Parietal lobe (tissue), 2 donors: Measurements from ENCODE around the gene CHMP4A. TPM values are rescaled to one million over a fixed set of nuclear protein-coding genes. Genes with fewer than 3 reads are reported as not detected.

Experiments
- small RNA-seq: library from RNA; depleted of rRNA; stranded (forward); fragments of <200 nt; gene quantifications from one replicate; pipeline ENCODE3, GENCODE V24; 2014; ENCODE audit warnings: low replicate concordance
- total RNA-seq: library from RNA; depleted of rRNA; stranded (reverse); fragments of >200 nt; gene quantifications from one replicate; pipeline ENCODE4 v1.2.3, GENCODE V29; 2014

The CHMP4A gene, protein sequence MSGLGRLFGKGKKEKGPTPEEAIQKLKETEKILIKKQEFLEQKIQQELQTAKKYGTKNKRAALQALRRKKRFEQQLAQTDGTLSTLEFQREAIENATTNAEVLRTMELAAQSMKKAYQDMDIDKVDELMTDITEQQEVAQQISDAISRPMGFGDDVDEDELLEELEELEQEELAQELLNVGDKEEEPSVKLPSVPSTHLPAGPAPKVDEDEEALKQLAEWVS
- total RNA-seq: 35.1 TPM

DNA sequence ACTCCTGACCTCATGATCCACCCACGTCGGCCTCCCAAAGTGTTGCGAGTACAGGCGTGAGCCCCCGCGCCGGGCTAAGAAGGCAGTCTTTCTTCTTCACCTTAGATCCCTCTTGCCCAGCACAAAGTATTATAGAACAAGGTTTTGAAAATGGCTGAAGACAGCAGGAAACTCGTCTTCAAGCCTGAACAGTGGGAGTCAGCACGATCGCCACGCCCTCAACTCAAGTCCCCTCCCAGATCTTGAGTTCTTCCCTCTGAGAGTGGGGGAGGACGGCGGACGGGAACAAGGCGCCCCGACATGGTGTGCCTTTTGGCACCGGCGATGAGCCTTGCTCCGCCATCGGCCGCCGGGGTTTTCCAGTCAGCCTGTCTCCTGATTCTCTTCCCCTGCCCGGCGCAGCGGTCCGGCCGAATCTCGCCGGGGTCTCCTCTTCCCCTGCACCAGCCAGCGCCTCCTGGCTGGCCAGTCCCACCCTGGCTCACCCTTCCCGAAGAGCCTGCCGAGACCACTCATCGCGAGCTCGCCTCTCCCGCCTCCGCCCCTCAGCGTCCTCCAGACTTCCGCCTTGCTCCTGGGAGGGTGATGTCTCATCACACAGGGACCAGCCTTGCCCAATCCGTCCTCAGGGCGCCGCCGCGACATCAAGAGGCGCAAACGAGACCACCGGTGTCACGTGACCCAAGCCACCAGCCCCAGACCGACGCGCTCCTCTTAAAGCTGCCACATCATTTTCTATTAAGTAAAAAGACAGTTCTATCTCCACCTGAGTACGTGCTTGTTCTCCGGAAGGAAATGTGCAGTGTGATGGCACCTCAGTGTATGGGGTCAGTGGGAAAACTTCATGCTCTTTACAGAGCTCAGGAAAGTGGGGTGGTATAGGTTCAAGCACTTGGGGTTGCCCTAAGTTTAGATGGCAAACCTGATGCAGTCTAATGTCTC, at the start of gene CHMP4A:
TSS of gene CHMP4A (minus strand) at position 565 of the 942 bp plus-strand sequence. CDS start at position 516, 49 bp downstream.

DNA sequence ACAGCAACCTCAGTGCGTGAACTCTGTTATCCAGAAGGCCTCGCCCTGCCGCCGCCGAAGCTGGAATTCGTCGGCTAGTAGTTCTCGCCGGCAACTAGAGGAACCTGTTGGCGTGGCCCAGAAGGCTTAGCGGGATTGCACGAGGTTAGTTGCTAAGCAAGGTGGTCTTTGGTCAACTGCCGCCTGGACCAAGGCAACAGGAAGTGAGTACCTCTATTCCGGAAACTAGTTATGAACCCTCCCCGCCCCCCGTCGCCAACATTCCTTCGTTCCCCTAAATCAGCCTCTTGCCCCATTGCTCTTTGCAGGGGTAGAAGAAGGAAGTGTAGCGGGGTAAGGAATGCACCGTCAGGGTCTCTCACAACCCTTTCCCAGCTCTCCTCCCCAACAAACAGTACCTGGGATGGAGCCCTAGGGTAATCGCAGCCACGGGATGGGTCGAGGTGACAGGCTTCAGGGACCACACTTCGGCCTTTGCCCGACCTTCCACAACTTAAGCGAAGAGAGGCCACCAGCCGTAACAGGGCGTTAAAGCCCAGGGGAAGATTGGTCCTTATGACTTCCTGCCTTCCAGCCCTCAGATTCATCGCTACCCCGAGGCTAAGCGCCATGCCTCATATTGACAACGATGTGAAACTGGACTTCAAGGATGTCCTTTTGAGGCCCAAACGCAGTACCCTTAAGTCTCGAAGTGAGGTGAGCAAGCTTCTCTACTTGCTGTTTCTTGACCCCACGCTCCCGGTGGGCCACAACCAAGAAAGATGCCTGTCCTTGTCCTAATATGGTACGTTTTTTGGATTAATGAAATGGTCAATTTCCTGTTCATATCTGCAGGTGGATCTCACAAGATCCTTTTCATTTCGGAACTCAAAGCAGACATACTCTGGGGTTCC, 19.6 kb upstream of the CHMP4A start, which contains the start of gene GMPR2:
TSS of gene GMPR2 (plus strand) at position 285 of the 893 bp plus-strand sequence. CDS start at position 610, 325 bp downstream.

DNA sequence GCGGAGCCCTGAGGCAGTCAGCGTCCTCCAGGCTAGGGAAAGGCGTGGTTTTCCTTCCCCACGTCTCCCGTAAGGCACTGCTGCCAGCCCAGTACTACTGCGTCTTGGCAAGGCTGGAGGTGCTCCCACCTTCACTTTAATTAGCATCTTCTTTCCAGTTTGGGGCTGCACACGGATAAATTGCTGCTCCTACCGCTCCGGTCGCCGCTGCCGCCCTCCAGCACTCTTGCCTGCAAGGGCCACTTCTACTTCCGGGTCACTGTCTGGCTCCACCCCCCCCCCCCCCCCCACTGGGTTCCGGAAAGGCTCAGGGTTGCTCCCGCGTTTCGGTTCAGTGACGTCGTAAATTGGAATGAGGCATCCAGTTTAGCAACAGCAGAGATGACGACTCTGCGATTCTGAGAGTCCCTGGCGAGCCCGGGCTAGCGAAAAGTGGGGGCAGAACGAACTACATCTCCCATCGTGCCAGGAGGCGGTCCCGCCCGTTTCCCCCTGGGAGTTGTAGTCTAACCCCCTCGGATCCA, 18.9 kb upstream of the CHMP4A start, which contains the start of gene NEDD8:
TSS of gene NEDD8 (minus strand) at position 247 of the 524 bp plus-strand sequence. CDS start at position 147, 100 bp downstream.

DNA sequence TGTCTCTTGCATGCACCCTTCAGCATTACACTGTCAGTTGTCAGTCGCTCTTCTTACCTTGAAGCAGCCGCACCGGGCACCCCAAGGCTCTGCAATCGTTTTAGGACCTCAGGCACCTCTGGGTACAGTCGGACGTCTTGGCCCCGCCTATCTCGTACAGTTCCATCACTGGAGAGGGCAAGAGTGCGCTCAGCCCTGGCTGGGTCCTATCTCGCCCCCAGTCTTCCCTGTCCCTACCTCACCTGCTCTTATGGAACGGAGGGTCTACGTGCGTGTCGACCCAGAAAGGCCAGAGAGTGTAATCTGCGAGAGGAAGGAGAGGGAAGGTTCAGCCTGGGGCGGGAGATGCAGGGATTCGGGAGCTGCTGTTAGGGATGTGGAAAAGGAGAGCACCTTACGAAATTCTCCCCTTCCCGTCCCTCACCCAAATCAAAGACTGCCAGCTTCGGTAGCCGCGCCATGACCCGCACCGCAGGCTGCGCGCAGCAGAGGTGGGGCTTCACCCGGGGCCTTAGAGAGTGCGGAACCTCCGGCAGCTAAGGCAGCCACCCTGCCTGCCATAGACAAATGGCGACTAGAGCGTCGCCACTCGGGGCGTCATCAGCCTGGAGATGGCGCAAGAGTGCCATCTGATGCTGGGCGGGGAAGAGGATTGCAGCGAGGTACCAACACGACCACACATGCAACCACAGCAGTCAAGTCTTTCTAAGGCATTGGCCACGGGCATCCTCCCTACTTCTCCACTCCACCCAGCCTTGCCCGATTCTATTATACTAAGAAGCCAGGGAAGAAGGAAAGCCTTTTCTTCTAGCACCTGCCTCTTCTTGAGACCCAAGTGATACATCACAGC, 2.4 kb upstream of the CHMP4A start, which contains the start of gene MDP1:
TSS of gene MDP1 (minus strand) at position 572 of the 850 bp plus-strand sequence. CDS start at position 461, 111 bp downstream.

DNA sequence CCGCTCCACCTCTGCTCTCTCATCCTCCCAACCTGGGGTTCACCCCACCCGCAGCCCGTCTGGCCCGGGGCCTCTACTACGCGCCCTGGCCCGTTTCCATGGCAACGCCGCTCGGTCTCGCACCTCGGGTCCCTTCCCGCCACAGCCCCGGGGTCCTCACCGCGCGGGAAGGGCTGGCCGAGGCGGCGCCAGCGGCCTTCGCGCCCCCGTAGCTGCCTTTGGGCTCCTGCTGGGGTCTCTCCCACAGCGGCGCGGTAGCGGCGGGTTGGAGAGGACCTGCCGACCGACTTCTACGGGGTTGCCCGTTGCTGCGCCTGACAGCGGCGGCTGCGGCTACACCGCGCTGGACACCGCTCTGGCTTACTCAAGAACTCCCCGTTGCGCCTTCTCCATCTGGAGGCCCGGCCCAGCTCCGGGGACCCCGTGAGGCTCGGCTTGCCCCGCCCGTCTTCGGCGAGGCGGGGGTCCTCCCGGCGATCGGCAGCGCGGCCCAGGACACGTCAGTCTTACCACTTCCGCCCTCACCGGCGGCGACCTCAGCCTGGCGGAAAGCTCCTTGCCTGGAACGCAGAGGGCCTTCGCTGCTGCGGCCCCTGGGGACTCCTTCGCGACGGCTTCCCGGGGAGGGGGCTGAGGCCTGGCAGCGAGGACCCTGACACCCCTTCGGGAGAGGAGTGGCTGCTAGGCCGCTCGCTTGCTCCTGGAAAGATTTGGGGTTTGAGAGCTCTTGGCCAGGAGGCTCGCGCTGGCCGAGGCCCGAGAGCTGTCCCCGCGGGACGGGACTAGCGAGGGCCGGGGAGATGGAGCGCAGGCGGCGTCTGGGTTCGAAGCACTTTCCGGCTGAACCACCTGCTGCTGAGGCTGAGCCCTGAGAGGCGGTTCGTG, 17.9 kb downstream of the CHMP4A start, which contains the start of gene TM9SF1:
TSS of gene TM9SF1 (minus strand) at position 256 of the 885 bp plus-strand sequence. CDS start 422 bp downstream, outside the sequence.

DNA sequence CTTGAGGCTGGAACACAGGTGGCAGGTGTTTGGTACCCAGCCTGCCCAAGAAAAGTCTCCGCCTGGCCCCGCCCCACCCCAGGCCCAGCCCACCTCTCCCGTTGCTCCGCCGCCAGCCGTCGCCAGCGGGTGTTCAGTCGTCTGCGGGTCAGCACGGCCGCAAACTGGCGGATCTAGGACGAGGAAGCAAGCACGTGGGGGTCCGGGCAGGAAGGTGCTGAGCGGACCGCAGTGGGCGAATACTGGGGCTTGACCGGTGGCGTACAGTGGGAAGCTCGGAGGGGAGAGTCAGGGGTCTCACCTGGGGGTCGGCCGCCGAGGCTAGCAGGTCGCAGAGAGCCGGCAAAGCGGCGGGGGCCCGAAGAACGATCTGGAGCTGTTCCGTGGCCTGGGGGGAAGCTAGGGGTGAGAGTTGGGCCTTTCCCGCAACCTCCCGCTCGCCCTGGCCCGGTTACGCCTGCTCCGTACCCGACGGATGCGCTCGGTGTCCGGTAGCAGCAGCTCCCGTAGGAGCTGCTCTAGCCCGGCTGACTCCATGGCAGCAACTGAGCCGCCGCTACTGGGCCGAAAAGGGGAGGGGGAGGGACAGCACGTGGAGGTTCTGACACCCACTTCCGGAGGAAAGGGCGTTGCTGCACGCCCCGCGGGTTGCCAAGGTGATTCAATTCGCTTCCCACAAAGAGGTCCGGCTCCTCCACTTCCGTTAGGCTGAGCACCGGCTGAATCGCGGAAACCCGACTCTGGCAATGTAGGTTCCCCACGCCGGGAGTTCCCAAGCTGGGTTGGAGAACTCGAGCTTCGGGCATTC, 24.8 kb downstream of the CHMP4A start, which contains the start of gene IPO4:
TSS of gene IPO4 (minus strand) at position 566 of the 808 bp plus-strand sequence. CDS start at position 537, 29 bp downstream.

DNA sequence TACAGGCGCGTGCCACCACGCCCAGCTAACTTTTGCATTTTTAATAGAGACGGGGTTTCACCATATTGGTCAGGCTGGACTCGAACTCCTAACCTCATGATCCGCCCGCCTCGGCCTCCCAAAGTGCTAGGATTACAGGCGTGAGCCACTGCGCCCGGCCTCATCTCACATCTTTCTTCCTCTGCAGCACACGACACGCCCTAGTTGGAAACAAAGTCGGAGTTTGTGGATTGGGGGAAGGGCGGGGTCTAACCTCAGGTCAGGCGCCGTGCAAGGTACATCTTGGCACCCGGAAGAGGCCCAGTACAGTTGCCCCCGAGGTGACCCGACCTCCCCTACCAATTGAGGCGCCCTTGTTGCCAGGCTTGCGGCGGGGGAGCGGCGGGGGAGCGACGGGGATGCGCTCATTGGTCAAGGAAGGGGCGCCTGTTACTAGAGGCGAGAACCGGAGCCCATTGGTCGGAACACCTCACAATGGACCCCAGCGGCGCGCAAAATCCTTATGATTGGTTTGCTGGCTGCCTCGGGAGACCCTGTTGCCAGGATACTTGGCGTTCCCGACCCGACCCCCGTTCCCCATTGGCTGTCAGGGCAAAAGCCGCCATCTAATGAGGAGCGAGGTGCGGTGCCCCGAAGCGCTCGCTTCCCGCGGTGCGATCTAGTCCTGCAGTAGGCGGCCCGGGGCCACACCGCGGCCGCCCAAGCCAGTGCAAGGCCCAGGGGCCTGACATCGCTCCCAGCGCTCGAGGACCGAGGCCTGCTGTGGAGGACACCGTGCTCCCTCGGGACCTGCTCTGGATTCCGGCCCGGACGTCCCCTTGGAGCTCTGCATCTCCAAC, 41.6 kb downstream of the CHMP4A start, which contains the start of gene REC8:
TSS of gene REC8 (plus strand) at position 659 of the 839 bp plus-strand sequence. CDS start 473 bp downstream, outside the sequence.

DNA sequence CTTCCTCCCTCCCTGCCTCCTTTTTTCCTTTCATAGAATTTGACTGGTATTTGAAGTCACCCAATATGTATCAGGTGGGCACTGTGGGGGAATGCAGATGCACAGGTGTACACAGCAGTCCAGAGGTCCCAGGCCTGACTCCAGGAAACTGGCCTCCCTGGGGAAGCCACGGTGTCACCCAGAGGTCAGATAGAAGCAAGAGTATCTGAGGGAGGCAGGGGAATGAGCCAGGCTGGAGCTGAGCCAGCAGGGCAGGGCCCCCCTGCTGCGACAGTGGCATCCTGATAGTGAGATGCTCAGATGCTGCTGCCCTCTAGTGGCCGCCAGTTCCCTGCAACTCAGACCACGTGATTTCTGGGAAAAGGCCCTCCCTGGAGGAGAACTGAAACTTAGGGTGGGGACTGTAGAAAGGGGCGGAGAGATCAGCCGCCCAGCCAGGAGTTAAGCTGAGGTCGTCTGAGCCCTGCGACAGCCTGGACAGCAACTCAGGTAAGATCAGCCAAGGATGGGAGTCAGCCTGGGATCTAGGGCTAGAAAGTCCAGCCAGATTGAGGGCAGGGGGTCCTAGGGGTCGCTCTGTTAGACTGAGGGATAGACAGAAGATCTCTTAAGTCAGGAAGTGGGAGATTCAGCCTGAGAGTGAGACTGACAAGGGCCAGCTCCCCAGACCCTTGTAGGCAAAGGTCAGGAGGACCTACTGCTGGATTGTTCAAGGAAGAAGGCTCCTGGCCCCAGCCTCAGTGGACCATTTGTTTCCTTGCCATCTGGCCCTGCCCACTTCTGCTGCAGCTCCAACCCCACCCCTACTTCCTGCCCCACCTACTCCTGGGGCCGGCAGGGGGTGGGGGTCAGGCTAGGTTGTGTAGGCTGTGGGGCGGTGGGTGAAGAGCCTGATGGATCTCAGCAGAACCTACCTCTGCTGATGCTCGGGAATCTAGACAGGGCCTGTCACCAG, 52.2 kb downstream of the CHMP4A start, which contains the start of gene IRF9:
TSS of gene IRF9 (plus strand) at position 416 of the 955 bp plus-strand sequence. CDS start 880 bp downstream, outside the sequence.

Small RNA genes lying within 50 kb of the gene (small RNA-seq; reads per million reads assigned to genes)
- gene AL136295.4 (not detected), gene CHMP4A (not detected), gene IPO4 (not detected), gene IRF9 (not detected), gene MDP1 (not detected)

Other genes with a start within 250 kb of the CHMP4A start
- 4.4 TPM for gene DHRS4L2, start 224.6 kb downstream of the CHMP4A start, total RNA-seq
- gene CARMIL3, start 161.5 kb downstream of the CHMP4A start, total RNA-seq: 51.6 TPM
- 27.2 TPM for gene CPNE6, start 141.9 kb downstream of the CHMP4A start, total RNA-seq
- gene PCK2, start 119.2 kb downstream of the CHMP4A start, total RNA-seq: 2.2 TPM
- gene DCAF11, start 98.7 kb downstream of the CHMP4A start, total RNA-seq: 64.2 TPM
- 2.2 TPM for gene NRL, start 98.5 kb downstream of the CHMP4A start, total RNA-seq
- gene FITM1, start 82.8 kb downstream of the CHMP4A start, total RNA-seq: 0.94 TPM
- gene PSME1, start 77.3 kb downstream of the CHMP4A start, total RNA-seq: 23.2 TPM
- gene EMC9, start 71.9 kb downstream of the CHMP4A start, total RNA-seq: 10.0 TPM
- 22.2 TPM for gene PSME2, start 66.9 kb downstream of the CHMP4A start, total RNA-seq
- 38.5 TPM for gene RNF31, start 66.0 kb downstream of the CHMP4A start, total RNA-seq
- gene IRF9, start 52.2 kb downstream of the CHMP4A start, total RNA-seq: 17.5 TPM
- gene REC8, start 41.4 kb downstream of the CHMP4A start, total RNA-seq: 33.8 TPM
- 18.2 TPM for gene IPO4, start 24.7 kb downstream of the CHMP4A start, total RNA-seq
- 20.7 TPM for gene TM9SF1, start 18.0 kb downstream of the CHMP4A start, total RNA-seq
- gene TSSK4, start 7.8 kb downstream of the CHMP4A start, total RNA-seq: not detected
- 25.0 TPM for gene MDP1, start 2.6 kb upstream of the CHMP4A start, total RNA-seq
- 62.3 TPM for gene NEDD8, start 18.9 kb upstream of the CHMP4A start, total RNA-seq
- gene GMPR2, start 19.4 kb upstream of the CHMP4A start, total RNA-seq: 34.7 TPM
- 51.3 TPM for gene TINF2, start 29.1 kb upstream of the CHMP4A start, total RNA-seq
- 4.4 TPM for gene TGM1, start 49.7 kb upstream of the CHMP4A start, total RNA-seq
- 30.7 TPM for gene RABGGTA, start 58.1 kb upstream of the CHMP4A start, total RNA-seq
- gene DHRS1, start 86.3 kb upstream of the CHMP4A start, total RNA-seq: 13.8 TPM
- gene NOP9, start 86.4 kb upstream of the CHMP4A start, total RNA-seq: 25.4 TPM
- 5.6 TPM for gene CIDEB, start 94.5 kb upstream of the CHMP4A start, total RNA-seq
- 2.2 TPM for gene LTB4R2, start 96.7 kb upstream of the CHMP4A start, total RNA-seq
- gene LTB4R, start 98.0 kb upstream of the CHMP4A start, total RNA-seq: 1.6 TPM
- 3.1 TPM for gene ADCY4, start 121.6 kb upstream of the CHMP4A start, total RNA-seq
- not detected for gene RIPK3, start 126.5 kb upstream of the CHMP4A start, total RNA-seq
- 4.4 TPM for gene NFATC4, start 154.7 kb upstream of the CHMP4A start, total RNA-seq
- 34.7 TPM for gene NYNRIN, start 185.5 kb upstream of the CHMP4A start, total RNA-seq
- not detected for gene CBLN3, start 216.2 kb upstream of the CHMP4A start, total RNA-seq
- gene KHNYN, start 216.5 kb upstream of the CHMP4A start, total RNA-seq: 22.5 TPM
- 24.7 TPM for gene SDR39U1, start 229.3 kb upstream of the CHMP4A start, total RNA-seq